ENCODE measurements around the gene NLRP3. TPM values are rescaled to one million over a fixed set of nuclear protein-coding genes. Genes with fewer than 3 reads are reported as not detected.

Gene NLRP3
- total and polyA plus RNA-seq, 2 donors (not counting 1 experiment from before 2014, with no cell fraction given), result 1.4 to 1.7 TPM

DNA sequence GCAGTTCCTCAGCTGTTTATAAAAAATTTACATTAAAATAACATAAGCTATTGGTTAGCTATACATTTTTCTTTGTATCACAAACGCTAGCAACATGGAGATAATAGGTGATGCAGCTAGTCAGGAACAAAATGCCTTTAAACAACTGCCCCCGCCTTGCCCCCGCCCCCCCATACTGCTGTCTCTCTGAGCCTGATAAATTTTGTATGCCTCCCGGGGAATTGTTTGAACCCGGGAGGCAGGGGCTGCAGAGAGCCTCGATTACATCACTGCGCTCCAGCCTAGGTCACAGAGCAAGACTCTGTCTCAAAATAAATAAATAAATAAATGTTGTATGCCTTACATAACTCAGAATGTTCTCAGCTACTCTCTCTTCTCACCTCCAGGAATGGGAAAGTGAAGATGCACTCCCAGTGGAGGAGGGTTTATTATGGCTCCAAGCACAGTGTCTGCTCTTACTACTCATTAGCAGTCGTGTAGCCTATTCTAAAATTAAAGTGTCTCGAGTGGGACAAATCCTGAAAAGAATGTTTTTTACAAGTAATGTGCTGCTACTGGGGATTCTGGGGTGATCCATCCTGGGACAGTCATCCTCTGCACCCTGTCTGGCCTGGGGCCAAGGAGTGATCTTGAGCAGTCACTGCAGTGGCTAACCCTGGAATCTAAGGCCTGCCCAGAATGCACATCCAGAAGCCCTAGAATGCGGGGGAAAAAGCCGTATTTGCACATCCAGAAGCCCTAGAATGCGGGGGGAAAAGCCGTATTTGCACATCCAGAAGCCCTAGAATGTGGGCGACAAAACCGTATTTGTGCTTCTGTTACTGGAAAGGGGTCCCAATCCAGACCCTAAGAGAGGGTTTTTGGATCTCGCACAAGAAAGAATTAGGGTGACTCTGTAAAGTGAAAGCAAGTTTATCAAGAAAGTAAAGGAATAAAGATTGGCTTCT is 44.9 kb upstream of the NLRP3 start:
- ATAC-seq (ENCODE audit: low read depth) (no peak), DNase-seq (no peak)
- H3K27me3 Mint-ChIP-seq, result peaks cover 33% of the 10 kb centered on the region
- Histone ChIP-seq H3K36me3 (replicated peaks in 1 of 2; ENCODE audit: control extremely low read depth in 1 of 2, control insufficient read depth in 1 of 2, extremely low read depth in 1 of 2, insufficient read depth in 2 of 2, low read length in 1 of 2) (no peaks in the 10 kb centered on the region), H3K4me2 (replicated peaks; ENCODE audit: low read depth, low read length, poor library complexity, severe bottlenecking) (no peak overlapping the region), H3K4me1 (ENCODE audit: control insufficient read depth in 2 of 2, insufficient read depth in 2 of 2, low read length in 2 of 2) (peaks cover 0 to 2% of the 10 kb centered on the region in 2 donors), H3K27ac (ENCODE audit: low read length in 2 of 2) (no peak overlapping the region), H3K9ac (ENCODE audit: low read length) (no peak overlapping the region), H3K79me2 (ENCODE audit: control insufficient read depth, insufficient read depth, low read length) (no peaks in the 10 kb centered on the region), H3K27me3 (replicated peaks in 1 of 4; ENCODE audit: control extremely low read depth in 1 of 4, control insufficient read depth in 3 of 4, insufficient read depth in 4 of 4, low read length in 3 of 4) (peaks cover 0 to 17% (median under 1%) of the 10 kb centered on the region in 4 experiments), H4K20me1 (ENCODE audit: control insufficient read depth, insufficient read depth, low read length, poor library complexity, severe bottlenecking) (no peaks in the 10 kb centered on the region), H2AFZ (ENCODE audit: insufficient read depth, low read depth, low read length, poor library complexity, severe bottlenecking) (no peak overlapping the region), H3K9me3 (ENCODE audit: control extremely low read depth in 1 of 3, control insufficient read depth in 2 of 3, insufficient read depth in 1 of 3, low read length in 2 of 3) (peaks cover 0 to 10% (median 4%) of the 10 kb centered on the region in 3 donors), H3K4me3 (ENCODE audit: control extremely low read depth in 1 of 5, extremely low read depth in 1 of 5, insufficient read depth in 1 of 5, low read depth in 2 of 5, low read length in 4 of 5) (no peak overlapping the region)
- peaks cover 7% of the 10 kb centered on the region for H3K4me1 Mint-ChIP-seq
- no peak overlapping the region for H3K4me3 Mint-ChIP-seq
- H3K27ac Mint-ChIP-seq, result no peak overlapping the region
- POLR2A ChIA-PET, result no interaction called here
- WGBS (ENCODE audit: insufficient coverage), result 94% methylated on average over 10 of the region's 16 CpGs
- intact Hi-C loops (cut with micrococcal nuclease), result loop anchor here (5.0 kb wide), 2 partner anchors 206 to 464 kb away; no protein-coding TSS in a partner anchor
- TF ChIP-seq EZH2 (IDR thresholded peaks at IDR 0.05; ENCODE audit: borderline replicate concordance, insufficient read depth, low read depth, low read length, poor library complexity, severe bottlenecking), result no peak
- TF ChIP-seq, protein P1, sequence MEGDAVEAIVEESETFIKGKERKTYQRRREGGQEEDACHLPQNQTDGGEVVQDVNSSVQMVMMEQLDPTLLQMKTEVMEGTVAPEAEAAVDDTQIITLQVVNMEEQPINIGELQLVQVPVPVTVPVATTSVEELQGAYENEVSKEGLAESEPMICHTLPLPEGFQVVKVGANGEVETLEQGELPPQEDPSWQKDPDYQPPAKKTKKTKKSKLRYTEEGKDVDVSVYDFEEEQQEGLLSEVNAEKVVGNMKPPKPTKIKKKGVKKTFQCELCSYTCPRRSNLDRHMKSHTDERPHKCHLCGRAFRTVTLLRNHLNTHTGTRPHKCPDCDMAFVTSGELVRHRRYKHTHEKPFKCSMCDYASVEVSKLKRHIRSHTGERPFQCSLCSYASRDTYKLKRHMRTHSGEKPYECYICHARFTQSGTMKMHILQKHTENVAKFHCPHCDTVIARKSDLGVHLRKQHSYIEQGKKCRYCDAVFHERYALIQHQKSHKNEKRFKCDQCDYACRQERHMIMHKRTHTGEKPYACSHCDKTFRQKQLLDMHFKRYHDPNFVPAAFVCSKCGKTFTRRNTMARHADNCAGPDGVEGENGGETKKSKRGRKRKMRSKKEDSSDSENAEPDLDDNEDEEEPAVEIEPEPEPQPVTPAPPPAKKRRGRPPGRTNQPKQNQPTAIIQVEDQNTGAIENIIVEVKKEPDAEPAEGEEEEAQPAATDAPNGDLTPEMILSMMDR (IDR thresholded peaks at IDR 0.05), result no peak
- CTCF ChIA-PET, result interaction anchor here (0.9 to 3.0 kb wide), 3 partner anchors 19 to 116 kb away, joined by 3 to 19 read pairs (median 6); no protein-coding TSS in a partner anchor
- H3K9me3 Mint-ChIP-seq (ENCODE audit: insufficient read depth), result no peaks in the 10 kb centered on the region
